ENCODE measurements around the gene XYLT1.

GRCh38 chr16:17423221-17423620 is 47.5 kb downstream of the XYLT1 start:
- TF ChIP-seq CTCF (CRISPR knock-in tag; IDR thresholded peaks at IDR 0.05) = no peak
- TF ChIP-seq POLR2A (IDR thresholded peaks at IDR 0.05; ENCODE audit: insufficient read depth in 1 of 2, low read depth in 2 of 2, low read length in 2 of 2) = no peak
- no peak for TF ChIP-seq ZNF24 (IDR thresholded peaks at IDR 0.05)
- TF ChIP-seq CREB1 (IDR thresholded peaks at IDR 0.05) = no peak
- no peak for TF ChIP-seq CREB1 (CRISPR knock-in tag; IDR thresholded peaks at IDR 0.05)
- TF ChIP-seq ZNF138 (CRISPR knock-in tag; IDR thresholded peaks at IDR 0.05; ENCODE audit: low read depth) = no peak
- TF ChIP-seq ZBTB46 (CRISPR knock-in tag; IDR thresholded peaks at IDR 0.05; ENCODE audit: borderline replicate concordance) = no peak
- no peak for TF ChIP-seq ZNF639 (CRISPR knock-in tag; conservative IDR thresholded peaks at IDR 0.05)

All from HepG2 (cell line).